CD4-positive, alpha-beta T cell treated with Interleukin-6 for 4 hours (primary cell): ENCODE measurements around the gene COL7A1.

Source experiments
- DNase-seq: peaks from one replicate; pipeline ENCODE4 v3.0.0-alpha.2; 2020; ENCODE audit warnings: mixed read lengths

The COL7A1 gene

GRCh38 chr3:48587686-48588085 lies 7.4 kb downstream of the COL7A1 start:
- no peak for DNase-seq

GRCh38 chr3:48585411-48585810 lies 9.7 kb downstream of the COL7A1 start:
- no peak for DNase-seq

- DNase-seq: no peak
These were observed 10.3 kb downstream of the COL7A1 start for GRCh38 chr3:48584836-48585235.

GRCh38 chr3:48581621-48582481 lies 13.3 kb downstream of the COL7A1 start:
- DNase-seq: no peak

GRCh38 chr3:48576647-48577046 lies 18.5 kb downstream of the COL7A1 start:
- DNase-seq: no peak

- no peak for DNase-seq
These were observed 19.8 kb downstream of the COL7A1 start for GRCh38 chr3:48575366-48575765.

- DNase-seq: no peak
These were observed 21.1 kb downstream of the COL7A1 start for GRCh38 chr3:48573973-48574585.

GRCh38 chr3:48572517-48572916 lies 22.6 kb downstream of the COL7A1 start:
- DNase-seq: no peak

GRCh38 chr3:48571938-48572337 lies 23.2 kb downstream of the COL7A1 start:
- DNase-seq: no peak

GRCh38 chr3:48569808-48570450 lies 25.2 kb downstream of the COL7A1 start:
- no peak for DNase-seq

- no peak for DNase-seq
These were observed 25.7 kb downstream of the COL7A1 start for GRCh38 chr3:48569400-48569799.

- DNase-seq: no peak
These were observed 26.7 kb downstream of the COL7A1 start for GRCh38 chr3:48568476-48568875.

GRCh38 chr3:48567500-48567899 lies 27.6 kb downstream of the COL7A1 start:
- no peak for DNase-seq

- no peak for DNase-seq
These were observed 28.0 kb downstream of the COL7A1 start for GRCh38 chr3:48567090-48567489.

- no peak for DNase-seq
These were observed 28.7 kb downstream of the COL7A1 start for GRCh38 chr3:48566401-48566760.

- no peak for DNase-seq
These were observed 29.3 kb downstream of the COL7A1 start for GRCh38 chr3:48565591-48566400.

- no peak for DNase-seq
These were observed 29.9 kb downstream of the COL7A1 start for GRCh38 chr3:48565186-48565585.

- DNase-seq: no peak
These were observed 30.5 kb downstream of the COL7A1 start for GRCh38 chr3:48564667-48565066.

- peak; percentile 14 for DNase-seq
These were observed 31.1 kb downstream of the COL7A1 start for GRCh38 chr3:48564022-48564421.

GRCh38 chr3:48563382-48563918 lies 31.7 kb downstream of the COL7A1 start, which contains the start of gene UCN2:
TSS of gene UCN2 (minus strand) at chr3:48563781. CDS start at chr3:48563124, 657 bp downstream.
- no peak for DNase-seq

- DNase-seq: no peak
These were observed 32.6 kb downstream of the COL7A1 start for GRCh38 chr3:48562367-48563095.
